Activated effector memory CD4-positive, alpha-beta T cell treated with Interleukin-2 at 50 U/mL for 16 hours (primary cell): ENCODE results near the gene LRRC7.

Source experiments
- DNase-seq: peaks from one replicate; pipeline ENCODE4 v3.0.0-alpha.2; 2020

LRRC7 gene

GRCh38 chr1:70048336-70049094, 480.8 kb downstream of the LRRC7 start:
- no peak for DNase-seq

- DNase-seq: no peak
Measured at GRCh38 chr1:70051926-70052325, 484.2 kb downstream of the LRRC7 start.

GRCh38 chr1:70057500-70057899, 489.8 kb downstream of the LRRC7 start:
- DNase-seq: no peak

- DNase-seq: no peak
Measured at GRCh38 chr1:70061231-70061630, 493.5 kb downstream of the LRRC7 start.

- DNase-seq: no peak
Measured at GRCh38 chr1:70063861-70064260, 496.1 kb downstream of the LRRC7 start.

GRCh38 chr1:70066711-70067110, 499.0 kb downstream of the LRRC7 start:
- DNase-seq: no peak

GRCh38 chr1:70071601-70072000, 503.9 kb downstream of the LRRC7 start:
- DNase-seq: no peak

GRCh38 chr1:70072231-70072751, 504.6 kb downstream of the LRRC7 start:
- DNase-seq: no peak

- no peak for DNase-seq
Measured at GRCh38 chr1:70075761-70076160, 508.0 kb downstream of the LRRC7 start.

GRCh38 chr1:70077066-70077465, 509.3 kb downstream of the LRRC7 start:
- DNase-seq: no peak

- no peak for DNase-seq
Measured at GRCh38 chr1:70079546-70079945, 511.8 kb downstream of the LRRC7 start.

- no peak for DNase-seq
Measured at GRCh38 chr1:70083519-70083918, 515.8 kb downstream of the LRRC7 start.

- no peak for DNase-seq
Measured at GRCh38 chr1:70084314-70084915, 516.7 kb downstream of the LRRC7 start.

- DNase-seq: no peak
Measured at GRCh38 chr1:70085521-70085920, 517.8 kb downstream of the LRRC7 start.

- no peak for DNase-seq
Measured at GRCh38 chr1:70086897-70087296, 519.2 kb downstream of the LRRC7 start.

GRCh38 chr1:70090141-70090540, 522.4 kb downstream of the LRRC7 start:
- DNase-seq: no peak

- no peak for DNase-seq
Measured at GRCh38 chr1:70090875-70091274, 523.2 kb downstream of the LRRC7 start.

- no peak for DNase-seq
Measured at GRCh38 chr1:70091811-70092210, 524.1 kb downstream of the LRRC7 start.

- DNase-seq: no peak
Measured at GRCh38 chr1:70092526-70092925, 524.8 kb downstream of the LRRC7 start.

- no peak for DNase-seq
Measured at GRCh38 chr1:70093250-70093975, 525.7 kb downstream of the LRRC7 start.

- no peak for DNase-seq
Measured at GRCh38 chr1:70101231-70101630, 533.5 kb downstream of the LRRC7 start.

- no peak for DNase-seq
Measured at GRCh38 chr1:70101774-70102173, 534.1 kb downstream of the LRRC7 start.

- no peak for DNase-seq
Measured at GRCh38 chr1:70103770-70104169, 536.0 kb downstream of the LRRC7 start.

GRCh38 chr1:70109241-70109640, 541.5 kb downstream of the LRRC7 start:
- no peak for DNase-seq
